Measurements from ENCODE around the gene TMEM242. TPM values are rescaled to one million over a fixed set of nuclear protein-coding genes. Genes with fewer than 3 reads are reported as not detected.
A peak's percentile ranks its signal among the peaks of the same experiment; 100 is the strongest.

TMEM242 gene
- total and polyA plus RNA-seq, 2 of the 13 experiments (the other 11 are each of a cell fraction or from before 2014, with no cell fraction given): 5.6 to 11.1 TPM

DNA sequence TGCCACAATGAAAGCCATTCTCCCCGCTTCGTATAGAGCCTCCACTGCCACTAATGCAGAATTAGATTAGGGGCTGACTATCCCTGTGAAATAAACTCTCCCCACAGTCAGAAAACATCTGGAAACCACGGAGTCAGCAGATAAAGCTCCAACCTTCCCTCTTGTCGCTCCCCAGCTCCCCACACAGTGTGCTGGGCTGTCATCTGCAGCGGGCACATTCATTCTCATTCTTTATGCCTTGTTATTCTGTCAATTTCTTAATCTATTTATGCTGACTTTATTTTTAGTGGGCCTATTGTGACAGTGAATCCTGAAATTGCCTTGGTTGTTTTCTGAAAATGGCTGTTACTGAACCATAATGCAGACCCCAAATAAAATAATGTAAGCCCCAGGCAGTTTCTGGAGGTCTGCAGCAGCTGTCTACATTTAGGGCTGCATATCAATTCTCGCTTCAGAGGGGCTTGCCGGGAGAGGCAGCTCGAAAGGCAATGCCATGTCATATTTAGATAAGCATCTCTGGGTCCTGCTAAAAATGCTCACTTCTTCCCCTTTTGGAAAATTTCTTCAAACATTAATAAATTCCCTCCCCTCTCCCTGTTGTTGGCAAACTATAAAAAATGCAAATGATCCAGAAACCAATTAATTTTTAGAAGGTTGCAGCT, 71.6 kb downstream of the TMEM242 start:
- BruUV-seq (replicated peaks): no TSS peak
- Histone ChIP-seq H3K4me1 (ENCODE audit: insufficient read depth, low read length) (0 out of 2 replicates have a peak, but pooled peaks cover 5% of the 10 kb centered on the region), H3K27ac (ENCODE audit: extremely low read length, insufficient read depth, low read length) (no peak overlapping the region), H3K4me2 (ENCODE audit: low read depth, low read length) (no peak overlapping the region), H3K4me3 (replicated peaks in 1 of 3; ENCODE audit: insufficient read depth in 1 of 3, low read depth in 2 of 3, low read length in 3 of 3) (no peak overlapping the region), H2AFZ (ENCODE audit: low read length) (no peak overlapping the region), H4K20me1 (ENCODE audit: insufficient read depth, low read length) (no peaks in the 10 kb centered on the region; the same call in 1 of the 2 replicates), H3K9ac (ENCODE audit: insufficient read depth, low read depth, low read length) (no peak overlapping the region), H3K79me2 (ENCODE audit: insufficient read depth, low read length) (no peaks in the 10 kb centered on the region), H3K27me3 (ENCODE audit: control insufficient read depth in 1 of 2, insufficient read depth in 2 of 2, low read length in 2 of 2) (peaks cover 8 to 55% of the 10 kb centered on the region in 2 experiments; a peak in 3 of 5 replicates), H3K9me3 (ENCODE audit: low read length) (no peaks in the 10 kb centered on the region), H3K36me3 (replicated peaks in 1 of 2; ENCODE audit: control insufficient read depth in 1 of 2, insufficient read depth in 2 of 2, low read length in 2 of 2) (no peaks in the 10 kb centered on the region)
- TF ChIP-seq MAFK (conservative IDR thresholded peaks at IDR 0.05 in 1 of 2, IDR thresholded peaks at IDR 0.05 in 1 of 2; ENCODE audit: low read length in 2 of 2): peak; percentile 46 to 56
- 0 out of 2 replicates have a peak, but pooled peaks have one; percentile 23 for TF ChIP-seq MAFF (IDR thresholded peaks at IDR 0.05; ENCODE audit: low read depth, low read length)
- TF ChIP-seq TCF7 (IDR thresholded peaks at IDR 0.05; ENCODE audit: low read depth): no peak
- DNase-seq (ENCODE audit: low spot score): no peak
- ChIA-PET CTCF (ENCODE audit: low intra/inter-chr PET ratio, low total read pairs) (no interaction called here), POLR2A (no interaction called here)
- ATAC-seq: no peak
- 36% methylated on average over 8 of the region's 8 CpGs for WGBS (ENCODE audit: low lambda C conversion rate)
- in situ Hi-C loops (cut with HindIII; ENCODE audit: extremely low pct_ligation_motif_present, low pct_unique_long_range_greater_than_20kb): no loop called here
- FAIRE-seq: no peak
- intact Hi-C loops (cut with micrococcal nuclease; ENCODE audit: unreplicated experiment): no loop called here

- no peak overlapping the region for H3K9ac ChIP-seq (ENCODE audit: insufficient read depth, low read depth, low read length)
- BruUV-seq (replicated peaks): no TSS peak
- 25% methylated on average over 8 of the region's 8 CpGs for WGBS (ENCODE audit: low lambda C conversion rate)
- H3K27ac ChIP-seq (ENCODE audit: extremely low read length, insufficient read depth, low read length): no peak overlapping the region
- H3K79me2 ChIP-seq (ENCODE audit: insufficient read depth, low read length): no peaks in the 10 kb centered on the region
- H3K9me3 ChIP-seq (ENCODE audit: low read length): no peaks in the 10 kb centered on the region
- H2AFZ ChIP-seq (ENCODE audit: low read length): no peak overlapping the region
- in situ Hi-C loops (cut with HindIII; ENCODE audit: extremely low pct_ligation_motif_present, low pct_unique_long_range_greater_than_20kb): no loop called here
- CTCF ChIA-PET (ENCODE audit: low intra/inter-chr PET ratio, low total read pairs): no interaction called here
- POLR2A ChIA-PET: no interaction called here
- peaks cover 8 to 44% of the 10 kb centered on the region in 2 experiments; a peak in 3 of 5 replicates for H3K27me3 ChIP-seq (ENCODE audit: control insufficient read depth in 1 of 2, insufficient read depth in 2 of 2, low read length in 2 of 2)
- intact Hi-C loops (cut with micrococcal nuclease; ENCODE audit: unreplicated experiment): no loop called here
- no peak for DNase-seq (ENCODE audit: low spot score)
- no peaks in the 10 kb centered on the region for H3K36me3 ChIP-seq (replicated peaks in 1 of 2; ENCODE audit: control insufficient read depth in 1 of 2, insufficient read depth in 2 of 2, low read length in 2 of 2)
- H3K4me3 ChIP-seq (replicated peaks in 1 of 3; ENCODE audit: insufficient read depth in 1 of 3, low read depth in 2 of 3, low read length in 3 of 3): no peak overlapping the region
- ATAC-seq: no peak
- no peaks in the 10 kb centered on the region for H4K20me1 ChIP-seq (ENCODE audit: insufficient read depth, low read length)
- 0 out of 2 replicates have a peak, but pooled peaks cover 5% of the 10 kb centered on the region for H3K4me1 ChIP-seq (ENCODE audit: insufficient read depth, low read length)
- H3K4me2 ChIP-seq (ENCODE audit: low read depth, low read length): no peak overlapping the region
- no peak for FAIRE-seq
- TF ChIP-seq, protein P1, sequence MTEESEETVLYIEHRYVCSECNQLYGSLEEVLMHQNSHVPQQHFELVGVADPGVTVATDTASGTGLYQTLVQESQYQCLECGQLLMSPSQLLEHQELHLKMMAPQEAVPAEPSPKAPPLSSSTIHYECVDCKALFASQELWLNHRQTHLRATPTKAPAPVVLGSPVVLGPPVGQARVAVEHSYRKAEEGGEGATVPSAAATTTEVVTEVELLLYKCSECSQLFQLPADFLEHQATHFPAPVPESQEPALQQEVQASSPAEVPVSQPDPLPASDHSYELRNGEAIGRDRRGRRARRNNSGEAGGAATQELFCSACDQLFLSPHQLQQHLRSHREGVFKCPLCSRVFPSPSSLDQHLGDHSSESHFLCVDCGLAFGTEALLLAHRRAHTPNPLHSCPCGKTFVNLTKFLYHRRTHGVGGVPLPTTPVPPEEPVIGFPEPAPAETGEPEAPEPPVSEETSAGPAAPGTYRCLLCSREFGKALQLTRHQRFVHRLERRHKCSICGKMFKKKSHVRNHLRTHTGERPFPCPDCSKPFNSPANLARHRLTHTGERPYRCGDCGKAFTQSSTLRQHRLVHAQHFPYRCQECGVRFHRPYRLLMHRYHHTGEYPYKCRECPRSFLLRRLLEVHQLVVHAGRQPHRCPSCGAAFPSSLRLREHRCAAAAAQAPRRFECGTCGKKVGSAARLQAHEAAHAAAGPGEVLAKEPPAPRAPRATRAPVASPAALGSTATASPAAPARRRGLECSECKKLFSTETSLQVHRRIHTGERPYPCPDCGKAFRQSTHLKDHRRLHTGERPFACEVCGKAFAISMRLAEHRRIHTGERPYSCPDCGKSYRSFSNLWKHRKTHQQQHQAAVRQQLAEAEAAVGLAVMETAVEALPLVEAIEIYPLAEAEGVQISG (CRISPR knock-in tag; IDR thresholded peaks at IDR 0.05): no peak
- no peak for TF ChIP-seq ZC3H13 (CRISPR knock-in tag; IDR thresholded peaks at IDR 0.05)
- no peak for TF ChIP-seq JARID2 (CRISPR knock-in tag; IDR thresholded peaks at IDR 0.05; ENCODE audit: insufficient replicate concordance)
- TF ChIP-seq ZNF224 (CRISPR knock-in tag; IDR thresholded peaks at IDR 0.05): no peak
- TF ChIP-seq ZNF720 (CRISPR knock-in tag; IDR thresholded peaks at IDR 0.05): no peak
- no peak for TF ChIP-seq SMARCC2 (IDR thresholded peaks at IDR 0.05)
- no peak for TF ChIP-seq MEIS1 (CRISPR knock-in tag; IDR thresholded peaks at IDR 0.05; ENCODE audit: borderline replicate concordance)
- TF ChIP-seq ARID5B (CRISPR knock-in tag; IDR thresholded peaks at IDR 0.05): no peak
- no peak for TF ChIP-seq ZFP62 (CRISPR knock-in tag; IDR thresholded peaks at IDR 0.05)
Observed at GRCh38 chr6:157249826-157250225, 73.5 kb downstream of the TMEM242 start.
